ENCODE results near the gene IFNB1. TPM values are rescaled to one million over a fixed set of nuclear protein-coding genes. Genes with fewer than 3 reads are reported as not detected.

The IFNB1 gene
- polyA plus RNA-seq, 1 of the 3 experiments (the other 2 are of a cell fraction): not detected

GRCh38 chr9:21110708-21111576 lies 33.2 kb upstream of the IFNB1 start:
- DNase-seq: peak; percentile 58
- Histone ChIP-seq H3K9me3 (no peaks in the 10 kb centered on the region), H3K9ac (no peak overlapping the region), H3K4me3 (ENCODE audit: low read depth in 2 of 2, low read length in 1 of 2) (no peak overlapping the region), H2AFZ (ENCODE audit: low read depth) (no peak overlapping the region), H3K9me2 (no peaks in the 10 kb centered on the region), H3K4me1 (ENCODE audit: control insufficient read depth in 1 of 2, insufficient read depth in 2 of 2, low read depth in 1 of 2, low read length in 1 of 2) (no peaks in the 10 kb centered on the region), H3F3A (replicated peaks; ENCODE audit: insufficient read depth) (no peaks in the 10 kb centered on the region), H3K27ac (ENCODE audit: low read depth in 2 of 2, low read length in 1 of 2) (no peak overlapping the region), H3K4me2 (no peak overlapping the region), H3K36me3 (replicated peaks in 1 of 2; ENCODE audit: control insufficient read depth in 1 of 2, insufficient read depth in 2 of 2, low read length in 1 of 2) (no peaks in the 10 kb centered on the region), H4K20me1 (ENCODE audit: insufficient read depth) (no peaks in the 10 kb centered on the region), H3K79me2 (ENCODE audit: insufficient read depth) (no peaks in the 10 kb centered on the region), H3K27me3 (ENCODE audit: insufficient read depth) (no peaks in the 10 kb centered on the region)
- WGBS (ENCODE audit: low lambda C conversion rate): 19% methylated on average over 4 of the region's 4 CpGs
- POLR2A ChIA-PET: no interaction called here
- TF ChIP-seq RAD21 (IDR thresholded peaks at IDR 0.05; ENCODE audit: low read length) (peak; percentile 96), SMC3 (IDR thresholded peaks at IDR 0.05; ENCODE audit: low read depth, low read length) (peak; percentile 69), POLR2AphosphoS5 (IDR thresholded peaks at IDR 0.05; ENCODE audit: low read depth, low read length) (no peak), NFIC (IDR thresholded peaks at IDR 0.05; ENCODE audit: borderline replicate concordance) (no peak), EP300 (IDR thresholded peaks at IDR 0.05; ENCODE audit: borderline replicate concordance in 1 of 2, low read depth in 1 of 2, low read length in 1 of 2) (no peak), CTCF (IDR thresholded peaks at IDR 0.05) (peak; percentile 91)
- TF ChIP-seq, protein P1, sequence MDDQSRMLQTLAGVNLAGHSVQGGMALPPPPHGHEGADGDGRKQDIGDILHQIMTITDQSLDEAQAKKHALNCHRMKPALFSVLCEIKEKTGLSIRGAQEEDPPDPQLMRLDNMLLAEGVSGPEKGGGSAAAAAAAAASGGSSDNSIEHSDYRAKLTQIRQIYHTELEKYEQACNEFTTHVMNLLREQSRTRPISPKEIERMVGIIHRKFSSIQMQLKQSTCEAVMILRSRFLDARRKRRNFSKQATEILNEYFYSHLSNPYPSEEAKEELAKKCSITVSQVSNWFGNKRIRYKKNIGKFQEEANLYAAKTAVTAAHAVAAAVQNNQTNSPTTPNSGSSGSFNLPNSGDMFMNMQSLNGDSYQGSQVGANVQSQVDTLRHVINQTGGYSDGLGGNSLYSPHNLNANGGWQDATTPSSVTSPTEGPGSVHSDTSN (IDR thresholded peaks at IDR 0.05): peak; percentile 32
- CTCF ChIA-PET: interaction anchor here (0.6 to 3.3 kb wide), 72 partner anchors 8 to 1646 kb away, joined by 3 to 46 read pairs (median 4); partner anchors contain the start of genes FOCAD, HACD4, IFNB1 and MLLT3

DNA sequence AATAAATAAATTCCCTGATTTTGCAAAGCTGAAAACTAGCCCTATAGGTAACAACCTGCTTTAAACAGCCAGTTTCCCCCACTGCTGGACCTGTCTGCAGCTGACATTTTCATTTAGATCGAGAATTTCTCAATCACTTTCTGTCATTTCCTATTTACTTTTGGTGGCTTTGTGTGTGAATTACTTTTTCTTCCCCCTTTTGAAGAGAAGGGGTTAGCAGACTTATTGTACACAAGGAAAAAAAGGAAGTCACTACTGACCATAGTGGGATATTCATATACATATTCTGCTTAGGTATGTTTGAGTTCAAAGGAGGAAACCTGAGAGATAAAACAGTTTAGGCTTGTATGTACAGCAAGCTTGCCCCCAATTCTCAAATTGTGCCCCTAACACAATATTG lies 27.0 kb upstream of the IFNB1 start:
- H4K20me1 ChIP-seq (ENCODE audit: insufficient read depth): no peaks in the 10 kb centered on the region
- WGBS (ENCODE audit: low lambda C conversion rate): 17% methylated on average over 1 of the region's 1 CpG
- TF ChIP-seq RFX5 (IDR thresholded peaks at IDR 0.05; ENCODE audit: low read length): no peak
- no peak for TF ChIP-seq SIN3A (IDR thresholded peaks at IDR 0.05; ENCODE audit: borderline replicate concordance, low read depth, low read length)
- TF ChIP-seq JUND (IDR thresholded peaks at IDR 0.05): no peak
- TF ChIP-seq RAD21 (IDR thresholded peaks at IDR 0.05; ENCODE audit: low read length): no peak
- no peak for TF ChIP-seq NFIC (IDR thresholded peaks at IDR 0.05; ENCODE audit: borderline replicate concordance)
- no peak for TF ChIP-seq RCOR1 (IDR thresholded peaks at IDR 0.05; ENCODE audit: low read length)
- no peak for TF ChIP-seq ELF1 (IDR thresholded peaks at IDR 0.05)
- TF ChIP-seq, protein P1 (IDR thresholded peaks at IDR 0.05): no peak
- no peak for TF ChIP-seq EZH2phosphoT487 (IDR thresholded peaks at IDR 0.05; ENCODE audit: borderline replicate concordance, low read depth)
- no peak for TF ChIP-seq TEAD4 (IDR thresholded peaks at IDR 0.05; ENCODE audit: borderline replicate concordance, insufficient read depth)
- no peak for TF ChIP-seq YY1 (IDR thresholded peaks at IDR 0.05; ENCODE audit: low read depth)
- ChIA-PET POLR2A (no interaction called here), CTCF (interaction anchor here (1.6 kb wide), 1 partner anchor 8 kb away, joined by 7 read pairs; no protein-coding TSS in a partner anchor)
- no peak overlapping the region for H2AFZ ChIP-seq (ENCODE audit: low read depth)
- H3K9me2 ChIP-seq: no peaks in the 10 kb centered on the region
- H3F3A ChIP-seq (replicated peaks; ENCODE audit: insufficient read depth): no peaks in the 10 kb centered on the region
- no peak overlapping the region for H3K9ac ChIP-seq
- no peak overlapping the region for H3K4me2 ChIP-seq
- H3K4me3 ChIP-seq (ENCODE audit: low read depth in 2 of 2, low read length in 1 of 2): no peak overlapping the region
- H3K27ac ChIP-seq (ENCODE audit: low read depth in 2 of 2, low read length in 1 of 2): no peak overlapping the region
- no peaks in the 10 kb centered on the region for H3K9me3 ChIP-seq
- no peaks in the 10 kb centered on the region for H3K27me3 ChIP-seq (ENCODE audit: insufficient read depth)
- H3K4me1 ChIP-seq (ENCODE audit: control insufficient read depth in 1 of 2, insufficient read depth in 2 of 2, low read depth in 1 of 2, low read length in 1 of 2): no peaks in the 10 kb centered on the region
- DNase-seq: no peak
- H3K36me3 ChIP-seq (replicated peaks in 1 of 2; ENCODE audit: control insufficient read depth in 1 of 2, insufficient read depth in 2 of 2, low read length in 1 of 2): no peaks in the 10 kb centered on the region
- no peaks in the 10 kb centered on the region for H3K79me2 ChIP-seq (ENCODE audit: insufficient read depth)
